ENCODE results near the gene AKAP13. TPM values are rescaled to one million over a fixed set of nuclear protein-coding genes. Genes with fewer than 3 reads are reported as not detected.

AKAP13 gene
- total RNA-seq, 1 donor from 2014 or later = 145 TPM

DNA sequence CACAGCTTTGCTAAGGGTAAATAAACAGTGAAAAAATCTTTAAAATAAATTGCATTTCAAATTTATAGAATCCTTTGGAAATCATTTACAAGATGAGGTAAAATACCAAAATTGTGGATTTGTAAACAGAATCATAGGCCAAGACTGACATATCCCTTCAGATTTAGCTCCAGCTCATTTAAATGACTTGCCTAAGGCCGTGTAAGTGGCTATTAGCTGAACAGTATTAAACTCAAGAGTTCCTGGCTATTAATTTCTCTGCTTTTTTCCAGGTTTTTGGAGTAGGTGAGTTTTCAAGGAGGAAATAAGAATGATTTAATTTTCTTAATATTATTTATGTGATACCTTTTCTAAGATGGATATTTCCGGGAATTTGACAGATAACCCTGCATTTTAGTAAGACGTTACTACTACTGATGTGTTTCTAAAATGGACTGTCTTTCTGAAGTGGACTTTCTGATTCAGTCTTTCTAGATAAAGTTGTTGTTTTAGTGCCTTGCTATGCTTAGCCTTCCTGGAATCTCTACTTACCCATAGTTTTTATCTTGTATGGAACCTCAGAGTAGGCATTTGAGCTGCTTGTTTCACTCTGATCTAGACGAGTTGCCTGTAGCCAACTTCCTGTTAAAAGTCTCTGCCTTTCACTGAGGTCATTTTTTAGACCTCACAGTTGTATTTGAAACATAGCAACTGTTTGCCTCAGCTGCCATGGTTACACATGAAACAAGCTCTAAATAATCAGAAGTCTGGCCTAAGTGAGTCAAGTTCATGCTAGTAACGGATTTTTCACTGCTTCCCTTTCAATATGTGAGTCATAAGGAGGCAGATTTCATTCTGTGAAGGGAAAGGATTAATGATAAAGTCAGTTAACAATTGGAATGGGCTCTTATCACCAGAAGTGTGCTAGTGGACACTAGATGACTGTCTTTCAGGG is 287.4 kb downstream of the AKAP13 start:
- Mint-ChIP-seq H3K27ac (ENCODE audit: unreplicated experiment) (no peak overlapping the region), H3K36me3 (ENCODE audit: unreplicated experiment) (peaks cover 4% of the 10 kb centered on the region), H3K27me3 (ENCODE audit: unreplicated experiment) (no peaks in the 10 kb centered on the region), H3K9me3 (ENCODE audit: unreplicated experiment) (no peaks in the 10 kb centered on the region), H3K4me3 (ENCODE audit: unreplicated experiment) (no peak overlapping the region), H3K4me1 (ENCODE audit: low read depth, unreplicated experiment) (no peaks in the 10 kb centered on the region)
- DNase-seq = no peak
- no peak for TF ChIP-seq CTCF (IDR thresholded peaks at IDR 0.05; ENCODE audit: partially characterized antibody, unreplicated experiment)

GRCh38 chr15:85671156-85671555 is 290.8 kb downstream of the AKAP13 start:
- no peak for DNase-seq
- Mint-ChIP-seq H3K27ac (ENCODE audit: unreplicated experiment) (no peak overlapping the region), H3K9me3 (ENCODE audit: unreplicated experiment) (no peaks in the 10 kb centered on the region), H3K4me1 (ENCODE audit: low read depth, unreplicated experiment) (no peaks in the 10 kb centered on the region), H3K4me3 (ENCODE audit: unreplicated experiment) (no peak overlapping the region), H3K27me3 (ENCODE audit: unreplicated experiment) (no peaks in the 10 kb centered on the region), H3K36me3 (ENCODE audit: unreplicated experiment) (peaks cover 4% of the 10 kb centered on the region)
- no peak for TF ChIP-seq CTCF (IDR thresholded peaks at IDR 0.05; ENCODE audit: partially characterized antibody, unreplicated experiment)

- no peaks in the 10 kb centered on the region for H3K36me3 Mint-ChIP-seq (ENCODE audit: unreplicated experiment)
Observed at GRCh38 chr15:85672332-85673084, 292.1 kb downstream of the AKAP13 start.

DNA sequence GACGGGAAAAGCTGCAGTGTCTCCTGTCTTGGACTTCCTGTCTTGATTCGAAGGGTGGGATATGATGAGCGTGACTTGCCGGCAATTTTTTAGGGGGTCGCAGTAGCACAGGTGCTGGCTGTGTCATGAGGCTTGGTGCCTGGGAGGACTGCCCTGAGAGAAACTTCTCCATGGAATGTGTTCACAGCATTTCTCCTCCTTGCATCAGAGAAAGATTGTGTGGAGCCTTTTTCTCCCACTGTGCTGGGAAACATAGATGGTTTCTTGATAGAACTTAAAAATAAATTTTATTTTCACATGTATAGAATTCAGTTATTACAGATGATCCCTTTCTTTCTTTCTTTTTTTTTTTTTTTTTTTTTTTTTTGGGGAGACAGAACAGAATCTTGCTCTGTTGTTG is 292.9 kb downstream of the AKAP13 start:
- Mint-ChIP-seq H3K4me3 (ENCODE audit: unreplicated experiment) (no peak overlapping the region), H3K9me3 (ENCODE audit: unreplicated experiment) (peaks cover 3% of the 10 kb centered on the region), H3K27me3 (ENCODE audit: unreplicated experiment) (no peaks in the 10 kb centered on the region), H3K4me1 (ENCODE audit: low read depth, unreplicated experiment) (no peaks in the 10 kb centered on the region), H3K27ac (ENCODE audit: unreplicated experiment) (no peak overlapping the region), H3K36me3 (ENCODE audit: unreplicated experiment) (no peaks in the 10 kb centered on the region)
- no peak for DNase-seq
- TF ChIP-seq CTCF (IDR thresholded peaks at IDR 0.05; ENCODE audit: partially characterized antibody, unreplicated experiment) = no peak

More at GRCh38 chr15:85672332-85673084, 292.1 kb downstream of the AKAP13 start:
- Mint-ChIP-seq H3K4me1 (ENCODE audit: low read depth, unreplicated experiment) (no peaks in the 10 kb centered on the region), H3K9me3 (ENCODE audit: unreplicated experiment) (peaks cover 3% of the 10 kb centered on the region), H3K4me3 (ENCODE audit: unreplicated experiment) (no peak overlapping the region), H3K27me3 (ENCODE audit: unreplicated experiment) (no peaks in the 10 kb centered on the region), H3K27ac (ENCODE audit: unreplicated experiment) (no peak overlapping the region)
- no peak for TF ChIP-seq CTCF (IDR thresholded peaks at IDR 0.05; ENCODE audit: partially characterized antibody, unreplicated experiment)
- no peak for DNase-seq
